Ovary (tissue), 3 donors: ENCODE data around the gene SH3PXD2A.

ENCODE experiments used
- EP300 ChIP-seq: sonication (generic); formaldehyde crosslinking; IDR thresholded peaks from one replicate; pipeline ENCODE4 v1.6.1; 2017; ENCODE audit warnings: antibody characterized with exemption
- POLR2A ChIP-seq: fragments of 450-650 bp; IDR thresholded peaks from one replicate; pipeline ENCODE4 v1.6.1; 2017; ENCODE audit warnings: antibody characterized with exemption, mild to moderate bottlenecking, moderate library complexity
- TF ChIP-seq, protein P1 (sequence below), 3 donors: fragments of 450-650 bp in 2 of 3; fragments of 200-600 bp in 1 of 3; IDR thresholded peaks; one replicate each; pipeline versions ENCODE4 v1.5.1 to v1.8.0; 2016 to 2022; ENCODE audit warnings: antibody characterized with exemption in 3 of 3, mild to moderate bottlenecking in 1 of 3
- donor health status: DM: no; HTN: no; CAD: no.

GRCh38 chr10:103767756-103768155, 87.6 kb downstream of the SH3PXD2A start:
- TF ChIP-seq, protein P1, sequence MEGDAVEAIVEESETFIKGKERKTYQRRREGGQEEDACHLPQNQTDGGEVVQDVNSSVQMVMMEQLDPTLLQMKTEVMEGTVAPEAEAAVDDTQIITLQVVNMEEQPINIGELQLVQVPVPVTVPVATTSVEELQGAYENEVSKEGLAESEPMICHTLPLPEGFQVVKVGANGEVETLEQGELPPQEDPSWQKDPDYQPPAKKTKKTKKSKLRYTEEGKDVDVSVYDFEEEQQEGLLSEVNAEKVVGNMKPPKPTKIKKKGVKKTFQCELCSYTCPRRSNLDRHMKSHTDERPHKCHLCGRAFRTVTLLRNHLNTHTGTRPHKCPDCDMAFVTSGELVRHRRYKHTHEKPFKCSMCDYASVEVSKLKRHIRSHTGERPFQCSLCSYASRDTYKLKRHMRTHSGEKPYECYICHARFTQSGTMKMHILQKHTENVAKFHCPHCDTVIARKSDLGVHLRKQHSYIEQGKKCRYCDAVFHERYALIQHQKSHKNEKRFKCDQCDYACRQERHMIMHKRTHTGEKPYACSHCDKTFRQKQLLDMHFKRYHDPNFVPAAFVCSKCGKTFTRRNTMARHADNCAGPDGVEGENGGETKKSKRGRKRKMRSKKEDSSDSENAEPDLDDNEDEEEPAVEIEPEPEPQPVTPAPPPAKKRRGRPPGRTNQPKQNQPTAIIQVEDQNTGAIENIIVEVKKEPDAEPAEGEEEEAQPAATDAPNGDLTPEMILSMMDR (IDR thresholded peaks at IDR 0.05): no peak
- TF ChIP-seq POLR2A (no peak), EP300 (no peak)
